A549 (cell line): Measurements from ENCODE around the gene ARHGAP22. TPM values are rescaled to one million over a fixed set of nuclear protein-coding genes. Genes with fewer than 3 reads are reported as not detected.

Experiments used
- ATAC-seq, 2 experiments: fragments of 200-7000 bp in 1 of 2; fragments of >200 bp in 1 of 2; cut with Nextera tagmentation in 1 of 2; cut with Tn5 transposase in 1 of 2; 3 replicates each; pipeline versions ENCODE4 v1.8.0 to v1.9.1; 2018 to 2020; ENCODE audit warnings: mild to moderate bottlenecking in 1 of 2, moderate library complexity in 1 of 2
- CTCF ChIA-PET: fragments of 300-600 bp; sonication (Branson Sonifier 250); formaldehyde crosslinking; extraction: SDS; loops from one replicate; lab custom pipeline; 2021; ENCODE audit warnings: antibody characterized with exemption, inconsistent platforms; lab: Yijun Ruan, JAX
- POLR2A ChIA-PET: fragments of 350-600 bp; formaldehyde crosslinking; extraction: SDS; loops from one replicate; lab custom pipeline; 2021; ENCODE audit warnings: antibody characterized with exemption, inconsistent platforms; lab: Yijun Ruan, JAX
- DNase-seq, 2 experiments: peaks; one replicate each; pipeline versions ENCODE4 v3.0.0 to v3.0.0-alpha.2; 2011 to 2016; ENCODE audit warnings: low read depth in 1 of 2, low spot score in 1 of 2
- FAIRE-seq: peaks from 2 replicates; lab custom pipeline; 2011; peaks lifted over from hg19 to GRCh38; lab: Jason Lieb, UNC
- H3K27ac ChIP-seq, 2 experiments: fragments of >200 bp; sonication (Bioruptor Twin); formaldehyde crosslinking; 3 replicates each; pipeline ENCODE4 v1.5.1; 2016 to 2017
- H3K4me1 ChIP-seq: fragments of >200 bp; sonication (Bioruptor Twin); formaldehyde crosslinking; 3 replicates; pipeline ENCODE4 v1.6.1; 2016
- H3K4me2 ChIP-seq: fragments of >200 bp; sonication (Bioruptor Twin); formaldehyde crosslinking; 3 replicates; pipeline ENCODE4 v1.6.1; 2016
- H3K4me3 ChIP-seq: fragments of >200 bp; sonication (Bioruptor Twin); formaldehyde crosslinking; 3 replicates; pipeline ENCODE4 v1.5.1; 2016
- H3K9me3 ChIP-seq: fragments of >200 bp; sonication (Bioruptor Twin); formaldehyde crosslinking; 3 replicates; pipeline ENCODE4 v1.6.1; 2016
- ATOH8 ChIP-seq: fragments of 250-450 bp; sonication (Bioruptor Pico); IDR thresholded peaks from 2 replicates; pipeline ENCODE4 v1.5.0; 2020; ENCODE audit warnings: low read depth, mild to moderate bottlenecking, moderate library complexity
- CEBPB ChIP-seq, 2 experiments: fragments of >200 bp in 1 of 2; sonication (Bioruptor Twin) in 1 of 2; formaldehyde crosslinking in 1 of 2; IDR thresholded peaks; 2 replicates each; pipeline ENCODE4 v1.6.1; 2012 to 2016
- CHD4 ChIP-seq: fragments of 200-600 bp; sonication (generic); IDR thresholded peaks from 2 replicates; pipeline ENCODE4 v1.6.1; 2016; ENCODE audit warnings: antibody characterized with exemption, mild to moderate bottlenecking, borderline replicate concordance
- GATA3 ChIP-seq: IDR thresholded peaks from 2 replicates; pipeline ENCODE4 v1.6.1; 2012; ENCODE audit warnings: borderline replicate concordance
- HES2 ChIP-seq: fragments of >200 bp; sonication (Bioruptor Twin); formaldehyde crosslinking; IDR thresholded peaks from 2 replicates; pipeline ENCODE4 v1.6.1; 2016
- HOXA7 ChIP-seq: fragments of 250-450 bp; sonication (Bioruptor Pico); IDR thresholded peaks from 2 replicates; pipeline ENCODE4 v1.5.0; 2020; ENCODE audit warnings: mild to moderate bottlenecking, moderate library complexity
- HOXB5 ChIP-seq: fragments of 250-450 bp; sonication (Bioruptor Pico); IDR thresholded peaks from 2 replicates; pipeline ENCODE4 v1.5.0; 2020; ENCODE audit warnings: mild to moderate bottlenecking, moderate library complexity
- JUN ChIP-seq, 2 experiments: fragments of >200 bp; sonication (Bioruptor Twin); formaldehyde crosslinking; IDR thresholded peaks; 2 replicates in 1 of 2; 3 replicates in 1 of 2; pipeline ENCODE4 v1.6.1; 2016 to 2017
- KDM1A ChIP-seq: fragments of 200-600 bp; sonication (generic); IDR thresholded peaks from 2 replicates; pipeline ENCODE4 v1.6.1; 2016; ENCODE audit warnings: low read depth, mild to moderate bottlenecking
- KDM5A ChIP-seq: fragments of 200-600 bp; sonication (generic); IDR thresholded peaks from 2 replicates; pipeline ENCODE4 v1.6.1; 2016; ENCODE audit warnings: antibody characterized with exemption, mild to moderate bottlenecking
- MAFK ChIP-seq: fragments of 450-650 bp; IDR thresholded peaks from 2 replicates; pipeline ENCODE4 v1.6.1; 2014; ENCODE audit not compliant: partially characterized antibody
- POLR2A ChIP-seq: IDR thresholded peaks from 2 replicates; pipeline ENCODE4 v1.6.1; 2012; ENCODE audit warnings: mild to moderate bottlenecking, low read length
- RAD21 ChIP-seq, 2 experiments: fragments of >200 bp in 1 of 2; sonication (Bioruptor Twin) in 1 of 2; formaldehyde crosslinking in 1 of 2; IDR thresholded peaks in 1 of 2; conservative IDR thresholded peaks in 1 of 2; 2 replicates in 1 of 2; 3 replicates in 1 of 2; pipeline ENCODE4 v1.6.1; 2012 to 2018; ENCODE audit warnings: inconsistent platforms in 1 of 2
- RCOR1 ChIP-seq: fragments of 150-350 bp; IDR thresholded peaks from 2 replicates; pipeline ENCODE4 v1.6.1; 2014; ENCODE audit warnings: antibody characterized with exemption, low read length, low read depth
- REST ChIP-seq: fragments of 200-600 bp; sonication (generic); IDR thresholded peaks from 2 replicates; pipeline ENCODE4 v1.6.1; 2016; ENCODE audit warnings: antibody characterized with exemption, mild to moderate bottlenecking, moderate library complexity
- TFCP2L1 ChIP-seq: fragments of 250-450 bp; sonication (Bioruptor Pico); IDR thresholded peaks from 2 replicates; pipeline ENCODE4 v1.5.0; 2021; ENCODE audit warnings: mild to moderate bottlenecking
- TP53 ChIP-seq: fragments of 250-450 bp; sonication (Bioruptor Pico); IDR thresholded peaks from 2 replicates; pipeline ENCODE4 v1.5.0; 2021; ENCODE audit warnings: mild to moderate bottlenecking, moderate library complexity
- ZSCAN20 ChIP-seq: fragments of 250-450 bp; sonication (Bioruptor Pico); IDR thresholded peaks from 2 replicates; pipeline ENCODE4 v1.8.0; 2022; ENCODE audit warnings: mild to moderate bottlenecking, moderate library complexity
- WGBS: methylation state at CpG from one replicate; pipeline ENCODE4 v1.1.6; 2017; ENCODE audit errors: missing lambda C conversion rate; 5-methylcytosine and 5-hydroxymethylcytosine counted together
- polyA plus RNA-seq, 4 experiments: library from polyadenylated mRNA; depleted of rRNA in 3 of 4; stranded (reverse); fragments of >200 nt; fragmentation: RNase III in 1 of 4; extraction: RNeasy Plus Mini Kit Qiagen cat#74134 plus additional on column Dnase treatment in 1 of 4; gene quantifications; 2 replicates in 3 of 4; 3 replicates in 1 of 4; pipeline ENCODE4 v1.2.3, GENCODE V29; 2011 to 2017
- TF ChIP-seq, protein P1 (sequence below): fragments of 250-450 bp; sonication (Bioruptor Pico); IDR thresholded peaks from 2 replicates; pipeline ENCODE4 v1.5.0; 2021; ENCODE audit warnings: mild to moderate bottlenecking, moderate library complexity, borderline replicate concordance
- TF ChIP-seq, protein P2 (sequence below): IDR thresholded peaks from 2 replicates; pipeline ENCODE4 v1.6.1; 2012
- TF ChIP-seq, protein P3 (sequence below): IDR thresholded peaks from 2 replicates; pipeline ENCODE4 v1.6.1; 2012; ENCODE audit warnings: low read depth, borderline replicate concordance

The ARHGAP22 gene
- polyA plus RNA-seq, 2 of the 4 experiments (the other 2 are of a cell fraction), result 1.9 to 3.2 TPM

DNA sequence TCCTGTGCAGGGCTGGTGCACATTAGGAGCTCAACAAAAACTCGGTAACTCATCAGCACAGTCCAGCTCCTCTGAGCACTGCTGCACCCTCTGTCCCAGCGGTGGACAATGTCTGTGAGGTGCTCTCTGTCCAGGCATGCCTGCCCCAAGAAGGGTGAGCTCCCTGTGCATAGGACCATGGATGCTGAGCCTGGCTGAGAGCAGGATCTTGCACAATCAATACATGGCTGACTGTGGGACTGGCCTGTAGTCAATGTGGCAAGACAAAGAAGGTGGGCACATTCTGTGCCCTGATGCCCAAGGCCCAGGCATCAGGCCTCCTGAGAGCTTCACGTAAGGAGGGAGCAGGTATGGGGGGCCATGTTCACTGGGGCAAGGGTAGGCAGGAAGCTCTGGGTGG, 17.1 kb downstream of the ARHGAP22 start (continued):
- no peak for TF ChIP-seq POLR2A
- TF ChIP-seq CHD4, result no peak

- H3K27ac ChIP-seq, result no peak overlapping the region
- TF ChIP-seq, protein P1, sequence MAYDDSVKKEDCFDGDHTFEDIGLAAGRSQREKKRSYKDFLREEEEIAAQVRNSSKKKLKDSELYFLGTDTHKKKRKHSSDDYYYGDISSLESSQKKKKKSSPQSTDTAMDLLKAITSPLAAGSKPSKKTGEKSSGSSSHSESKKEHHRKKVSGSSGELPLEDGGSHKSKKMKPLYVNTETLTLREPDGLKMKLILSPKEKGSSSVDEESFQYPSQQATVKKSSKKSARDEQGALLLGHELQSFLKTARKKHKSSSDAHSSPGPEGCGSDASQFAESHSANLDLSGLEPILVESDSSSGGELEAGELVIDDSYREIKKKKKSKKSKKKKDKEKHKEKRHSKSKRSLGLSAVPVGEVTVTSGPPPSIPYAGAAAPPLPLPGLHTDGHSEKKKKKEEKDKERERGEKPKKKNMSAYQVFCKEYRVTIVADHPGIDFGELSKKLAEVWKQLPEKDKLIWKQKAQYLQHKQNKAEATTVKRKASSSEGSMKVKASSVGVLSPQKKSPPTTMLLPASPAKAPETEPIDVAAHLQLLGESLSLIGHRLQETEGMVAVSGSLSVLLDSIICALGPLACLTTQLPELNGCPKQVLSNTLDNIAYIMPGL, result no peak
- TF ChIP-seq TP53 (CRISPR knock-in tag), result no peak
- no peak for TF ChIP-seq KDM1A
- TF ChIP-seq, protein P2, sequence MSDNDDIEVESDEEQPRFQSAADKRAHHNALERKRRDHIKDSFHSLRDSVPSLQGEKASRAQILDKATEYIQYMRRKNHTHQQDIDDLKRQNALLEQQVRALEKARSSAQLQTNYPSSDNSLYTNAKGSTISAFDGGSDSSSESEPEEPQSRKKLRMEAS, result no peak
- TF ChIP-seq, all 56 proteins: peak for 0
- Histone ChIP-seq H3K9me3 (no peaks in the 10 kb centered on the region), H3K4me1 (0 out of 3 replicates have a peak, but pooled peaks cover 8% of the 10 kb centered on the region), H3K4me3 (no peak overlapping the region), H3K4me2 (no peak overlapping the region)
- ChIA-PET CTCF (interaction anchor here (0.8 to 2.9 kb wide), 6 partner anchors 10 to 69 kb away, joined by 3 to 9 read pairs (median 4); no protein-coding TSS in a partner anchor), POLR2A (no interaction called here)
- DNase-seq (no peak), FAIRE-seq (no peak), ATAC-seq (no peak)
- WGBS, result 37% methylated on average over 2 of the region's 2 CpGs
Measured at GRCh38 chr10:48587101-48587500, 17.8 kb downstream of the ARHGAP22 start.

DNA sequence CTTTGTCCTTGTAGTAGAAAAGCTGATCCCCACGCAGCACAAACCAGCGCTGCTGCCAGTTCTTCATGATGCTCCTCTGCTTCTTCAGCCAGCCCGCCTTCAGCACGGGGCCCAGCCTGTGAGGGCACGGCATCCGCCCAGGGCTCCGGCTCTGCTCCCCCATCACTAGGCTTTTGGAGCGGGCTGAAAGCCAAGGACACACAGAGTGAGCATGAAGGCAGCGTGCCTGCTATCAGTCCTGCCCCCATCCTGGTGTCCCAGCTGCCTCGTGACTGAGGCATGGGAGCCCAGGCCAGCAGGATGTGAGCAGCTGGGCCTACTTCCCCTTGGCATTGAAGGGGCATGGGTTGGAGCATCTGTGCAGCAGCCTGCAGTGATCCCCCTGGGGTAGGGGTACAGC, 21.9 kb downstream of the ARHGAP22 start:
- CTCF ChIA-PET, result interaction anchor here (0.8 kb wide), 1 partner anchor 73 kb away, joined by 3 read pairs; no protein-coding TSS in a partner anchor
- no peak for TF ChIP-seq REST
- TF ChIP-seq, protein P3, sequence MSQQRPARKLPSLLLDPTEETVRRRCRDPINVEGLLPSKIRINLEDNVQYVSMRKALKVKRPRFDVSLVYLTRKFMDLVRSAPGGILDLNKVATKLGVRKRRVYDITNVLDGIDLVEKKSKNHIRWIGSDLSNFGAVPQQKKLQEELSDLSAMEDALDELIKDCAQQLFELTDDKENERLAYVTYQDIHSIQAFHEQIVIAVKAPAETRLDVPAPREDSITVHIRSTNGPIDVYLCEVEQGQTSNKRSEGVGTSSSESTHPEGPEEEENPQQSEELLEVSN, result no peak
- TF ChIP-seq CEBPB (IDR thresholded peaks at IDR 0.05), result no peak
- no peak for TF ChIP-seq RAD21 (conservative IDR thresholded peaks at IDR 0.05 in 1 of 2, IDR thresholded peaks at IDR 0.05 in 1 of 2)
- TF ChIP-seq HOXA7 (CRISPR knock-in tag), result no peak
- TF ChIP-seq POLR2A, result no peak
- TF ChIP-seq, protein P1, result no peak
- TF ChIP-seq JUN (IDR thresholded peaks at IDR 0.05), result no peak
- no peak for TF ChIP-seq HES2
- TF ChIP-seq RCOR1, result no peak
- no peak for TF ChIP-seq HOXB5 (CRISPR knock-in tag)
- TF ChIP-seq MAFK, result no peak
- no peak for TF ChIP-seq ZSCAN20
- TF ChIP-seq KDM5A, result no peak
- no peak for TF ChIP-seq TFCP2L1 (CRISPR knock-in tag)
- no peak for TF ChIP-seq GATA3
- no peak for TF ChIP-seq ATOH8 (CRISPR knock-in tag)
- TF ChIP-seq TP53 (CRISPR knock-in tag), result no peak
- no peak for ATAC-seq
- POLR2A ChIA-PET, result no interaction called here
- H3K9me3 ChIP-seq, result no peaks in the 10 kb centered on the region
- no peak for DNase-seq
- WGBS, result 83% methylated on average over 3 of the region's 10 CpGs
- H3K4me1 ChIP-seq, result no peaks in the 10 kb centered on the region
- no peak for FAIRE-seq
- H3K4me3 ChIP-seq, result no peak overlapping the region
- no peak overlapping the region for H3K4me2 ChIP-seq
- no peak overlapping the region for H3K27ac ChIP-seq
